ENCODE measurements around the gene ARMC9. TPM values are rescaled to one million over a fixed set of nuclear protein-coding genes. Genes with fewer than 3 reads are reported as not detected.

The ARMC9 gene
- total RNA-seq, 1 experiment from 2014 or later: 23.4 TPM

GRCh38 chr2:231360881-231361371 lies 162.5 kb downstream of the ARMC9 start:
- intact Hi-C loops (cut with micrococcal nuclease): no loop called here
- POLR2A ChIA-PET (ENCODE audit: unreplicated experiment): interaction anchor here (0.6 kb wide), 1 partner anchor 64 kb away, joined by 3 read pairs; no protein-coding TSS in a partner anchor
- Histone ChIP-seq H4K20me1 (ENCODE audit: low read length) (no peaks in the 10 kb centered on the region), H3K79me2 (ENCODE audit: low read length) (no peaks in the 10 kb centered on the region), H3K27me3 (ENCODE audit: low read length) (no peaks in the 10 kb centered on the region), H3K9me3 (ENCODE audit: low read length) (no peaks in the 10 kb centered on the region), H3F3A (ENCODE audit: low read length, unreplicated experiment) (peaks cover 9% of the 10 kb centered on the region), H2AFZ (ENCODE audit: low read length) (no peak overlapping the region), H3K9me2 (replicated peaks; ENCODE audit: low read length) (no peaks in the 10 kb centered on the region), H3K36me3 (ENCODE audit: low read depth, low read length) (no peaks in the 10 kb centered on the region), H3K9ac (ENCODE audit: low read length) (no peak overlapping the region), H3K4me1 (ENCODE audit: insufficient read depth, low read length) (peaks cover 24% of the 10 kb centered on the region), H3K27ac (ENCODE audit: low read length) (no peak overlapping the region), H3K4me2 (ENCODE audit: low read length) (no peak overlapping the region), H3K4me3 (ENCODE audit: low read length) (no peak overlapping the region)
- no peak for DNase-seq
- BruUV-seq (replicated peaks): no TSS peak
- ATAC-seq: no peak
- CTCF ChIA-PET: interaction anchor here (1.4 kb wide), 1 partner anchor 39 kb away, joined by 4 read pairs; no protein-coding TSS in a partner anchor
- TF ChIP-seq CTCF (conservative IDR thresholded peaks at IDR 0.05; ENCODE audit: low read depth, low read length): no peak
- TF ChIP-seq EZH2 (IDR thresholded peaks at IDR 0.05; ENCODE audit: low read length, unreplicated experiment): no peak
- TF ChIP-seq EZH2phosphoT487 (IDR thresholded peaks at IDR 0.05; ENCODE audit: borderline replicate concordance, low read length): no peak

- no peaks in the 10 kb centered on the region for H3K27me3 ChIP-seq (ENCODE audit: low read length)
- intact Hi-C loops (cut with micrococcal nuclease): no loop called here
- no peaks in the 10 kb centered on the region for H3K36me3 ChIP-seq (ENCODE audit: low read depth, low read length)
- ChIA-PET POLR2A (ENCODE audit: unreplicated experiment) (no interaction called here), CTCF (interaction anchor here (1.4 kb wide), 1 partner anchor 38 kb away, joined by 4 read pairs; no protein-coding TSS in a partner anchor)
- no TSS peak for BruUV-seq (replicated peaks)
- H3K4me1 ChIP-seq (ENCODE audit: insufficient read depth, low read length): peaks cover 28% of the 10 kb centered on the region
- no peak for ATAC-seq
- no peaks in the 10 kb centered on the region for H3K9me2 ChIP-seq (replicated peaks; ENCODE audit: low read length)
- H3K4me3 ChIP-seq (ENCODE audit: low read length): no peak overlapping the region
- DNase-seq: no peak
- H3K27ac ChIP-seq (ENCODE audit: low read length): no peak overlapping the region
- no peak overlapping the region for H3K9ac ChIP-seq (ENCODE audit: low read length)
- H3K79me2 ChIP-seq (ENCODE audit: low read length): no peaks in the 10 kb centered on the region
- TF ChIP-seq CTCF (conservative IDR thresholded peaks at IDR 0.05; ENCODE audit: low read depth, low read length): 0 out of 2 replicates have a peak, but pooled peaks have one; percentile 13
- TF ChIP-seq EZH2phosphoT487 (IDR thresholded peaks at IDR 0.05; ENCODE audit: borderline replicate concordance, low read length): no peak
- no peak for TF ChIP-seq EZH2 (IDR thresholded peaks at IDR 0.05; ENCODE audit: low read length, unreplicated experiment)
- peaks cover 9% of the 10 kb centered on the region for H3F3A ChIP-seq (ENCODE audit: low read length, unreplicated experiment)
- no peaks in the 10 kb centered on the region for H4K20me1 ChIP-seq (ENCODE audit: low read length)
- no peaks in the 10 kb centered on the region for H3K9me3 ChIP-seq (ENCODE audit: low read length)
- H3K4me2 ChIP-seq (ENCODE audit: low read length): no peak overlapping the region
- H2AFZ ChIP-seq (ENCODE audit: low read length): no peak overlapping the region
Observed at GRCh38 chr2:231361701-231362554, 163.5 kb downstream of the ARMC9 start.

Data from PC-3 (cell line).